Measurements from ENCODE around the gene RPS21.

DNA sequence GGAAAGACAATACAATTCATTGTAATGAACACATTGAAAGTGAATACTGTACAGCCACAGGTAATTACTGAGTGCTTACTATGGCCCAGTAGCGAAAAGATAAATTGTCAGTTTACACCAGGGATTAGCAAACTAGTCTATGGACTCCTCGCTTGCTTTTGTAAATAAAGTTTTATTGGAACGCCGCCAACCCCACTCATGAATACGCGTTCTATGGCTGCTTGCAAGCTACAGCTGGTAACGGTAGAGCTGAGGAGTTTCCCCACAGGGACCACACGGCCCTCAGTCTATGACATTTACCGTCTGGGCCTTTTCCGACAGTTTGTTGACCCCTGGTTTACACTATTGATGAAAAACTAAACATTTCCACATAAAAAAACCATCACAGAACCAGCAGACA is 44.0 kb upstream of the RPS21 start:
- TF ChIP-seq, protein P1, sequence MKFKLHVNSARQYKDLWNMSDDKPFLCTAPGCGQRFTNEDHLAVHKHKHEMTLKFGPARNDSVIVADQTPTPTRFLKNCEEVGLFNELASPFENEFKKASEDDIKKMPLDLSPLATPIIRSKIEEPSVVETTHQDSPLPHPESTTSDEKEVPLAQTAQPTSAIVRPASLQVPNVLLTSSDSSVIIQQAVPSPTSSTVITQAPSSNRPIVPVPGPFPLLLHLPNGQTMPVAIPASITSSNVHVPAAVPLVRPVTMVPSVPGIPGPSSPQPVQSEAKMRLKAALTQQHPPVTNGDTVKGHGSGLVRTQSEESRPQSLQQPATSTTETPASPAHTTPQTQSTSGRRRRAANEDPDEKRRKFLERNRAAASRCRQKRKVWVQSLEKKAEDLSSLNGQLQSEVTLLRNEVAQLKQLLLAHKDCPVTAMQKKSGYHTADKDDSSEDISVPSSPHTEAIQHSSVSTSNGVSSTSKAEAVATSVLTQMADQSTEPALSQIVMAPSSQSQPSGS (IDR thresholded peaks at IDR 0.05; ENCODE audit: low read length): no peak
- TF ChIP-seq POLR2A (IDR thresholded peaks at IDR 0.05; ENCODE audit: low read depth, low read length) (no peak), SMAD1 (IDR thresholded peaks at IDR 0.05; ENCODE audit: low read depth, partially characterized antibody) (no peak), MTA3 (IDR thresholded peaks at IDR 0.05; ENCODE audit: borderline replicate concordance, low read length) (no peak), EZH2 (IDR thresholded peaks at IDR 0.05; ENCODE audit: borderline replicate concordance, control insufficient read depth, low read depth, low read length) (no peak), CTCF (IDR thresholded peaks at IDR 0.05 in 2 of 3, conservative IDR thresholded peaks at IDR 0.05 in 1 of 3; ENCODE audit: control insufficient read depth in 2 of 3, extremely low read depth in 1 of 3, insufficient read depth in 1 of 3, low read depth in 3 of 3, low read length in 3 of 3) (no peak), ZBED1 (IDR thresholded peaks at IDR 0.05; ENCODE audit: borderline replicate concordance) (no peak), SRF (IDR thresholded peaks at IDR 0.05; ENCODE audit: low read depth in 2 of 2, low read length in 2 of 2) (no peak), MAX (IDR thresholded peaks at IDR 0.05; ENCODE audit: low read depth, low read length) (no peak), CHD2 (IDR thresholded peaks at IDR 0.05; ENCODE audit: borderline replicate concordance, low read depth, low read length) (no peak), EP300 (IDR thresholded peaks at IDR 0.05; ENCODE audit: borderline replicate concordance in 1 of 2, control insufficient read depth in 1 of 2, low read depth in 2 of 2, low read length in 2 of 2) (no peak)
- TF ChIP-seq, protein P2, sequence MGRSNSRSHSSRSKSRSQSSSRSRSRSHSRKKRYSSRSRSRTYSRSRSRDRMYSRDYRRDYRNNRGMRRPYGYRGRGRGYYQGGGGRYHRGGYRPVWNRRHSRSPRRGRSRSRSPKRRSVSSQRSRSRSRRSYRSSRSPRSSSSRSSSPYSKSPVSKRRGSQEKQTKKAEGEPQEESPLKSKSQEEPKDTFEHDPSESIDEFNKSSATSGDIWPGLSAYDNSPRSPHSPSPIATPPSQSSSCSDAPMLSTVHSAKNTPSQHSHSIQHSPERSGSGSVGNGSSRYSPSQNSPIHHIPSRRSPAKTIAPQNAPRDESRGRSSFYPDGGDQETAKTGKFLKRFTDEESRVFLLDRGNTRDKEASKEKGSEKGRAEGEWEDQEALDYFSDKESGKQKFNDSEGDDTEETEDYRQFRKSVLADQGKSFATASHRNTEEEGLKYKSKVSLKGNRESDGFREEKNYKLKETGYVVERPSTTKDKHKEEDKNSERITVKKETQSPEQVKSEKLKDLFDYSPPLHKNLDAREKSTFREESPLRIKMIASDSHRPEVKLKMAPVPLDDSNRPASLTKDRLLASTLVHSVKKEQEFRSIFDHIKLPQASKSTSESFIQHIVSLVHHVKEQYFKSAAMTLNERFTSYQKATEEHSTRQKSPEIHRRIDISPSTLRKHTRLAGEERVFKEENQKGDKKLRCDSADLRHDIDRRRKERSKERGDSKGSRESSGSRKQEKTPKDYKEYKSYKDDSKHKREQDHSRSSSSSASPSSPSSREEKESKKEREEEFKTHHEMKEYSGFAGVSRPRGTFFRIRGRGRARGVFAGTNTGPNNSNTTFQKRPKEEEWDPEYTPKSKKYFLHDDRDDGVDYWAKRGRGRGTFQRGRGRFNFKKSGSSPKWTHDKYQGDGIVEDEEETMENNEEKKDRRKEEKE (IDR thresholded peaks at IDR 0.05): no peak
- TF ChIP-seq, protein P3, sequence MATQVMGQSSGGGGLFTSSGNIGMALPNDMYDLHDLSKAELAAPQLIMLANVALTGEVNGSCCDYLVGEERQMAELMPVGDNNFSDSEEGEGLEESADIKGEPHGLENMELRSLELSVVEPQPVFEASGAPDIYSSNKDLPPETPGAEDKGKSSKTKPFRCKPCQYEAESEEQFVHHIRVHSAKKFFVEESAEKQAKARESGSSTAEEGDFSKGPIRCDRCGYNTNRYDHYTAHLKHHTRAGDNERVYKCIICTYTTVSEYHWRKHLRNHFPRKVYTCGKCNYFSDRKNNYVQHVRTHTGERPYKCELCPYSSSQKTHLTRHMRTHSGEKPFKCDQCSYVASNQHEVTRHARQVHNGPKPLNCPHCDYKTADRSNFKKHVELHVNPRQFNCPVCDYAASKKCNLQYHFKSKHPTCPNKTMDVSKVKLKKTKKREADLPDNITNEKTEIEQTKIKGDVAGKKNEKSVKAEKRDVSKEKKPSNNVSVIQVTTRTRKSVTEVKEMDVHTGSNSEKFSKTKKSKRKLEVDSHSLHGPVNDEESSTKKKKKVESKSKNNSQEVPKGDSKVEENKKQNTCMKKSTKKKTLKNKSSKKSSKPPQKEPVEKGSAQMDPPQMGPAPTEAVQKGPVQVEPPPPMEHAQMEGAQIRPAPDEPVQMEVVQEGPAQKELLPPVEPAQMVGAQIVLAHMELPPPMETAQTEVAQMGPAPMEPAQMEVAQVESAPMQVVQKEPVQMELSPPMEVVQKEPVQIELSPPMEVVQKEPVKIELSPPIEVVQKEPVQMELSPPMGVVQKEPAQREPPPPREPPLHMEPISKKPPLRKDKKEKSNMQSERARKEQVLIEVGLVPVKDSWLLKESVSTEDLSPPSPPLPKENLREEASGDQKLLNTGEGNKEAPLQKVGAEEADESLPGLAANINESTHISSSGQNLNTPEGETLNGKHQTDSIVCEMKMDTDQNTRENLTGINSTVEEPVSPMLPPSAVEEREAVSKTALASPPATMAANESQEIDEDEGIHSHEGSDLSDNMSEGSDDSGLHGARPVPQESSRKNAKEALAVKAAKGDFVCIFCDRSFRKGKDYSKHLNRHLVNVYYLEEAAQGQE (IDR thresholded peaks at IDR 0.05; ENCODE audit: low read depth, low read length): no peak
